Measurements from ENCODE around the gene GAB1.

- TF ChIP-seq CTCF (IDR thresholded peaks at IDR 0.05) (no peak), EZH2 (IDR thresholded peaks at IDR 0.05; ENCODE audit: borderline replicate concordance, insufficient read depth, low read depth, low read length, poor library complexity, severe bottlenecking) (no peak)
These were observed 102.0 kb downstream of the GAB1 start for GRCh38 chr4:143438710-143439109.
